Left ventricle myocardium superior (tissue), 1 donor: ENCODE results near the gene DLG4. TPM values are rescaled to one million over a fixed set of nuclear protein-coding genes. Genes with fewer than 3 reads are reported as not detected.
A peak's percentile ranks its signal among the peaks of the same experiment; 100 is the strongest.

Experiments
- ATAC-seq: fragments of 200-7000 bp; cut with Tn5 transposase; one replicate; pipeline ENCODE4 v1.9.1; 2020; ENCODE audit warnings: mild to moderate bottlenecking, moderate library complexity
- DNase-seq: peaks from one replicate; pipeline ENCODE4 v3.0.0-alpha.2; 2020
- intact Hi-C: fragments of 100-400 bp; cut with micrococcal nuclease; formaldehyde crosslinking; loops from one replicate; pipeline ENCODE4 v1.11.0; 2022
- microRNA-seq: library from miRNA; unstranded; fragments of <30 nt; microRNA quantifications from one replicate; pipeline ENCODE4 v1.2.0, GENCODE V29; 2020; ENCODE audit warnings: borderline number of aligned reads
- total RNA-seq: library from RNA; stranded (reverse); fragmentation: NEBNext Ultra II Directional; extraction: Animal tissue kit (Norgen Biotek cat#: 25700); gene quantifications from one replicate; pipeline ENCODE4 v1.2.1, GENCODE V29; 2021
- donor health status: DM: no; HTN: yes; CAD: no; lungs with severe emphysema.

The DLG4 gene
- total RNA-seq, 1 donor from 2014 or later = 21.3 TPM

GRCh38 chr17:7137171-7137943 is 82.3 kb downstream of the DLG4 start:
- DNase-seq (peak; percentile 41), ATAC-seq (peak; percentile 62)
- intact Hi-C loops = loop anchor here (5.0 kb wide), 1 partner anchor 90 kb away; no protein-coding TSS in a partner anchor

Small RNA genes within 50 kb of the gene (microRNA-seq; reads per million reads assigned to microRNA genes)
- gene MIR324 = 1,005 reads per million, percentile 76 among the genes with 10 or more reads in this experiment

Other genes with a start within 250 kb of the DLG4 start
- gene ALOX12, start 223.8 kb downstream of the DLG4 start, total RNA-seq = not detected
- gene RNASEK, start 207.2 kb downstream of the DLG4 start, total RNA-seq = 174 TPM
- gene BCL6B, start 196.8 kb downstream of the DLG4 start, total RNA-seq = 13.1 TPM
- 1.2 TPM for gene SLC16A13, start 183.8 kb downstream of the DLG4 start, total RNA-seq
- 0.47 TPM for gene SLC16A11, start 175.7 kb downstream of the DLG4 start, total RNA-seq
- gene CLEC10A, start 139.6 kb downstream of the DLG4 start, total RNA-seq = 4.4 TPM
- 0.30 TPM for gene ASGR2, start 105.0 kb downstream of the DLG4 start, total RNA-seq
- gene ASGR1, start 40.5 kb downstream of the DLG4 start, total RNA-seq = 0.30 TPM
- gene ACADVL, start 102 bp upstream of the DLG4 start, total RNA-seq = 2,270 TPM
- gene DVL2, start 14.7 kb upstream of the DLG4 start, total RNA-seq = 23.5 TPM
- 29.4 TPM for gene PHF23, start 19.6 kb upstream of the DLG4 start, total RNA-seq
- 456 TPM for gene GABARAP, start 22.6 kb upstream of the DLG4 start, total RNA-seq
- 122 TPM for gene CTDNEP1, start 31.9 kb upstream of the DLG4 start, total RNA-seq
- gene ELP5, start 32.4 kb upstream of the DLG4 start, total RNA-seq = 85.3 TPM
- gene CLDN7, start 42.6 kb upstream of the DLG4 start, total RNA-seq = 1.8 TPM
- 170 TPM for gene SLC2A4, start 61.9 kb upstream of the DLG4 start, total RNA-seq
- 0.77 TPM for gene YBX2, start 74.8 kb upstream of the DLG4 start, total RNA-seq
- gene EIF5A, start 87.8 kb upstream of the DLG4 start, total RNA-seq = 311 TPM
- gene GPS2, start 95.5 kb upstream of the DLG4 start, total RNA-seq = 75.0 TPM
- 34.7 TPM for gene NEURL4, start 109.5 kb upstream of the DLG4 start, total RNA-seq
- 17.3 TPM for gene ACAP1, start 116.7 kb upstream of the DLG4 start, total RNA-seq
- gene KCTD11, start 132.3 kb upstream of the DLG4 start, total RNA-seq = 3.6 TPM
- gene TMEM95, start 135.3 kb upstream of the DLG4 start, total RNA-seq = not detected
- gene TNK1, start 161.3 kb upstream of the DLG4 start, total RNA-seq = 2.2 TPM
- 16.1 TPM for gene PLSCR3, start 174.7 kb upstream of the DLG4 start, total RNA-seq
- gene TMEM256, start 184.3 kb upstream of the DLG4 start, total RNA-seq = 53.5 TPM
- gene NLGN2, start 188.0 kb upstream of the DLG4 start, total RNA-seq = 6.5 TPM
- not detected for gene SPEM1, start 200.5 kb upstream of the DLG4 start, total RNA-seq
- not detected for gene SPEM2, start 205.8 kb upstream of the DLG4 start, total RNA-seq
- gene SPEM3, start 209.0 kb upstream of the DLG4 start, total RNA-seq = not detected
- gene TMEM102, start 215.6 kb upstream of the DLG4 start, total RNA-seq = 2.1 TPM
- 13.8 TPM for gene FGF11, start 219.7 kb upstream of the DLG4 start, total RNA-seq
- 9.6 TPM for gene CHRNB1, start 225.2 kb upstream of the DLG4 start, total RNA-seq